HEK293 (cell line): ENCODE measurements around the gene SEMA4D.

Experiments
- CTCF ChIA-PET: fragments of 350-600 bp; formaldehyde crosslinking; extraction: SDS; loops from one replicate; lab custom pipeline; 2021; ENCODE audit warnings: antibody characterized with exemption; lab: Yijun Ruan, JAX
- POLR2A ChIA-PET: fragments of 300-600 bp; formaldehyde crosslinking; extraction: SDS; loops from one replicate; lab custom pipeline; 2020; ENCODE audit warnings: antibody characterized with exemption, inconsistent platforms; lab: Yijun Ruan, JAX
- H3K27ac ChIP-seq: fragments of 200-500 bp; sonication (Bioruptor generic); 2 replicates; pipeline ENCODE4 v1.5.1; 2014; ENCODE audit warnings: low read depth, low read length, control low read depth, inconsistent platforms; ENCODE audit errors: extremely low read depth
- H3K36me3 ChIP-seq, 2 experiments: fragments of 200-500 bp in 1 of 2; sonication (Bioruptor generic) in 1 of 2; 1 replicate in 1 of 2; 2 replicates in 1 of 2; pipeline ENCODE4 v1.5.1; 2014 to 2017; ENCODE audit warnings: inconsistent platforms in 2 of 2, low read length in 2 of 2; ENCODE audit not compliant: control insufficient read depth in 2 of 2, insufficient read depth in 1 of 2
- H3K4me1 ChIP-seq: fragments of 200-500 bp; sonication (Bioruptor generic); 2 replicates; pipeline ENCODE4 v1.5.1; 2014; ENCODE audit warnings: mild to moderate bottlenecking, low read length, inconsistent platforms; ENCODE audit not compliant: control insufficient read depth, insufficient read depth
- H3K4me3 ChIP-seq: 2 replicates; pipeline ENCODE4 v1.5.1; 2011; ENCODE audit warnings: low read depth, mild to moderate bottlenecking, control low read depth, low read length, moderate library complexity
- H3K9me3 ChIP-seq: fragments of 200-500 bp; sonication (Bioruptor generic); 2 replicates; pipeline ENCODE4 v1.5.1; 2014; ENCODE audit warnings: low read depth, low read length, inconsistent platforms; ENCODE audit not compliant: control insufficient read depth, insufficient read depth
- IKZF3 ChIP-seq: fragments of 450-650 bp; IDR thresholded peaks from 2 replicates; pipeline ENCODE4 v1.5.0; 2018; ENCODE audit warnings: missing biosample characterization, mild to moderate bottlenecking, missing genetic modification characterization, moderate library complexity
- OSR2 ChIP-seq: fragments of 450-650 bp; formaldehyde crosslinking; IDR thresholded peaks from 2 replicates; pipeline ENCODE4 v1.5.1; 2016; ENCODE audit warnings: missing biosample characterization, missing genetic modification characterization
- RBAK ChIP-seq: fragments of 450-650 bp; formaldehyde crosslinking; IDR thresholded peaks from 2 replicates; pipeline ENCODE4 v1.5.1; 2016; ENCODE audit warnings: missing biosample characterization, missing genetic modification characterization
- SETDB1 ChIP-seq: IDR thresholded peaks from one replicate; pipeline ENCODE4 v1.6.1; 2017; ENCODE audit warnings: mild to moderate bottlenecking, low read length, moderate library complexity, mixed read lengths; ENCODE audit not compliant: insufficient read length
- SP7 ChIP-seq: fragments of 450-650 bp; formaldehyde crosslinking; IDR thresholded peaks from 2 replicates; pipeline ENCODE4 v1.5.1; 2016; ENCODE audit warnings: missing biosample characterization, missing genetic modification characterization
- ZNF133 ChIP-seq: fragments of 450-650 bp; formaldehyde crosslinking; IDR thresholded peaks from 2 replicates; pipeline ENCODE4 v1.5.1; 2016; ENCODE audit warnings: missing biosample characterization, missing genetic modification characterization
- ZNF19 ChIP-seq: fragments of 450-650 bp; formaldehyde crosslinking; IDR thresholded peaks from 2 replicates; pipeline ENCODE4; 2016; ENCODE audit warnings: missing biosample characterization, missing genetic modification characterization, low read depth
- ZNF2 ChIP-seq: fragments of 450-650 bp; formaldehyde crosslinking; IDR thresholded peaks from 2 replicates; pipeline ENCODE4 v1.5.1; 2016; ENCODE audit warnings: missing biosample characterization, missing genetic modification characterization
- ZNF707 ChIP-seq: fragments of 450-650 bp; formaldehyde crosslinking; IDR thresholded peaks from 2 replicates; pipeline ENCODE4 v1.5.1; 2016; ENCODE audit warnings: missing biosample characterization, missing genetic modification characterization
- ZNF777 ChIP-seq: fragments of 450-650 bp; formaldehyde crosslinking; IDR thresholded peaks from 2 replicates; pipeline ENCODE4 v1.5.1; 2017; ENCODE audit warnings: missing biosample characterization, missing genetic modification characterization, borderline replicate concordance
- TF ChIP-seq, protein P1 (sequence below): fragments of 450-650 bp; formaldehyde crosslinking; IDR thresholded peaks from 2 replicates; pipeline ENCODE4 v1.5.1; 2016; ENCODE audit warnings: missing biosample characterization, missing genetic modification characterization
- TF ChIP-seq, protein P2 (sequence below): fragments of 450-650 bp; formaldehyde crosslinking; IDR thresholded peaks from 2 replicates; pipeline ENCODE4 v1.5.1; 2016; ENCODE audit warnings: missing biosample characterization, missing genetic modification characterization
- TF ChIP-seq, protein P3 (sequence below): fragments of 450-650 bp; IDR thresholded peaks from 2 replicates; pipeline ENCODE4 v1.5.1; 2018; ENCODE audit warnings: missing biosample characterization, missing genetic modification characterization
- TF ChIP-seq, protein P4 (sequence below): fragments of 450-650 bp; formaldehyde crosslinking; IDR thresholded peaks from 2 replicates; pipeline ENCODE4 v1.5.1; 2016; ENCODE audit warnings: missing biosample characterization, missing genetic modification characterization
- TF ChIP-seq, protein P5 (sequence below): fragments of 450-650 bp; formaldehyde crosslinking; IDR thresholded peaks from 2 replicates; pipeline ENCODE4 v1.5.1; 2016; ENCODE audit warnings: missing biosample characterization, missing genetic modification characterization
- TF ChIP-seq, protein P6 (sequence below): fragments of 450-650 bp; formaldehyde crosslinking; IDR thresholded peaks from 2 replicates; pipeline ENCODE4 v1.5.1; 2016; ENCODE audit warnings: missing biosample characterization, missing genetic modification characterization

SEMA4D gene

DNA sequence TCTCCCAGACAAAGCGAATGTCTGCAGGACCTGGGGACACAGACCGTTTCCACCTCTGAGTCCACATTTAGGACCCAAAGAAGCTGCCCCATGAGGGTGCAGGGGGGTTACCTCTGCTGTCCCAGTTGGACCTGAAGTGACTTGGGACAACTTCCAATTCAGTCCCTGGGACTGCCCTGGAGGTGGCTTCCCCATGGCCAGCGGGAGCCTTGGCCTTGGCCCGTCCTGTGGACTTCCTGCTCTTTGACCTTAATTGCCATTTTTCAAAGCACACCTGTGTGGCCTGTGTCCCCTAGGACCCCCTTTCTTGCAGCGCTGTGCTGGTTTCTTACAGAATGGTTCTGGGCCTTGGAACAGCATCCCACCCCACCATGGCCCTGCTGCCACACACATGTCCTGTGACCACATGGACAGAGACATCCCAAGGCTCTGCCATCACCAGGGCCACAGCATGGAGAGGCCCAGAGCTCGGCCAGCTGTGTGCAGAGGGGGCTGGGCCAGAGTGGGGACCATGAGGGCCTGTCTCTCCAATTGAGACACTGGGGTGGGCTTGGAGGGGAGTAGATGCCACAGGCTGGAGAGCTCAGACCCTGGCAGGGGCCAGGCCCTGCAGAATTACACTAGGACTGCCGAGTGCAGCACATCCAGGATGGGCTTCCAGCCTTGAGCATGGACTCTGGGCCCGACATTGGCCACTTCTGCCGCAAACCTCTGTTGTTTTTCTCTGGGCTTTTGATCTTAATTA, 133.8 kb downstream of the SEMA4D start:
- no peak overlapping the region for H3K4me3 ChIP-seq
- POLR2A ChIA-PET = no interaction called here

More for the DNA sequence above, 133.8 kb downstream of the SEMA4D start:
- TF ChIP-seq SP7 (tag by site-specific recombination) (no peak), IKZF3 (tag by site-specific recombination) (no peak), OSR2 (tag by site-specific recombination) (no peak), RBAK (no peak), ZNF777 (no peak), ZNF133 (tag by site-specific recombination) (no peak), SETDB1 (no peak), ZNF19 (tag by site-specific recombination) (no peak), ZNF707 (tag by site-specific recombination) (no peak), ZNF2 (no peak)
- TF ChIP-seq, protein P1, sequence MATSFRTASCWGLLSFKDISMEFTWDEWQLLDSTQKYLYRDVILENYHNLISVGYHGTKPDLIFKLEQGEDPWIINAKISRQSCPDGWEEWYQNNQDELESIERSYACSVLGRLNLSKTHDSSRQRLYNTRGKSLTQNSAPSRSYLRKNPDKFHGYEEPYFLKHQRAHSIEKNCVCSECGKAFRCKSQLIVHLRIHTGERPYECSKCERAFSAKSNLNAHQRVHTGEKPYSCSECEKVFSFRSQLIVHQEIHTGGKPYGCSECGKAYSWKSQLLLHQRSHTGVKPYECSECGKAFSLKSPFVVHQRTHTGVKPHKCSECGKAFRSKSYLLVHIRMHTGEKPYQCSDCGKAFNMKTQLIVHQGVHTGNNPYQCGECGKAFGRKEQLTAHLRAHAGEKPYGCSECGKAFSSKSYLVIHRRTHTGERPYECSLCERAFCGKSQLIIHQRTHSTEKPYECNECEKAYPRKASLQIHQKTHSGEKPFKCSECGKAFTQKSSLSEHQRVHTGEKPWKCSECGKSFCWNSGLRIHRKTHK = no peak
- TF ChIP-seq, protein P2, sequence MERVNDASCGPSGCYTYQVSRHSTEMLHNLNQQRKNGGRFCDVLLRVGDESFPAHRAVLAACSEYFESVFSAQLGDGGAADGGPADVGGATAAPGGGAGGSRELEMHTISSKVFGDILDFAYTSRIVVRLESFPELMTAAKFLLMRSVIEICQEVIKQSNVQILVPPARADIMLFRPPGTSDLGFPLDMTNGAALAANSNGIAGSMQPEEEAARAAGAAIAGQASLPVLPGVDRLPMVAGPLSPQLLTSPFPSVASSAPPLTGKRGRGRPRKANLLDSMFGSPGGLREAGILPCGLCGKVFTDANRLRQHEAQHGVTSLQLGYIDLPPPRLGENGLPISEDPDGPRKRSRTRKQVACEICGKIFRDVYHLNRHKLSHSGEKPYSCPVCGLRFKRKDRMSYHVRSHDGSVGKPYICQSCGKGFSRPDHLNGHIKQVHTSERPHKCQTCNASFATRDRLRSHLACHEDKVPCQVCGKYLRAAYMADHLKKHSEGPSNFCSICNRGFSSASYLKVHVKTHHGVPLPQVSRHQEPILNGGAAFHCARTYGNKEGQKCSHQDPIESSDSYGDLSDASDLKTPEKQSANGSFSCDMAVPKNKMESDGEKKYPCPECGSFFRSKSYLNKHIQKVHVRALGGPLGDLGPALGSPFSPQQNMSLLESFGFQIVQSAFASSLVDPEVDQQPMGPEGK (tag by site-specific recombination) = no peak
- TF ChIP-seq, protein P3, sequence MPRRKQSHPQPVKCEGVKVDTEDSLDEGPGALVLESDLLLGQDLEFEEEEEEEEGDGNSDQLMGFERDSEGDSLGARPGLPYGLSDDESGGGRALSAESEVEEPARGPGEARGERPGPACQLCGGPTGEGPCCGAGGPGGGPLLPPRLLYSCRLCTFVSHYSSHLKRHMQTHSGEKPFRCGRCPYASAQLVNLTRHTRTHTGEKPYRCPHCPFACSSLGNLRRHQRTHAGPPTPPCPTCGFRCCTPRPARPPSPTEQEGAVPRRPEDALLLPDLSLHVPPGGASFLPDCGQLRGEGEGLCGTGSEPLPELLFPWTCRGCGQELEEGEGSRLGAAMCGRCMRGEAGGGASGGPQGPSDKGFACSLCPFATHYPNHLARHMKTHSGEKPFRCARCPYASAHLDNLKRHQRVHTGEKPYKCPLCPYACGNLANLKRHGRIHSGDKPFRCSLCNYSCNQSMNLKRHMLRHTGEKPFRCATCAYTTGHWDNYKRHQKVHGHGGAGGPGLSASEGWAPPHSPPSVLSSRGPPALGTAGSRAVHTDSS (tag by site-specific recombination) = no peak
- TF ChIP-seq, protein P4, sequence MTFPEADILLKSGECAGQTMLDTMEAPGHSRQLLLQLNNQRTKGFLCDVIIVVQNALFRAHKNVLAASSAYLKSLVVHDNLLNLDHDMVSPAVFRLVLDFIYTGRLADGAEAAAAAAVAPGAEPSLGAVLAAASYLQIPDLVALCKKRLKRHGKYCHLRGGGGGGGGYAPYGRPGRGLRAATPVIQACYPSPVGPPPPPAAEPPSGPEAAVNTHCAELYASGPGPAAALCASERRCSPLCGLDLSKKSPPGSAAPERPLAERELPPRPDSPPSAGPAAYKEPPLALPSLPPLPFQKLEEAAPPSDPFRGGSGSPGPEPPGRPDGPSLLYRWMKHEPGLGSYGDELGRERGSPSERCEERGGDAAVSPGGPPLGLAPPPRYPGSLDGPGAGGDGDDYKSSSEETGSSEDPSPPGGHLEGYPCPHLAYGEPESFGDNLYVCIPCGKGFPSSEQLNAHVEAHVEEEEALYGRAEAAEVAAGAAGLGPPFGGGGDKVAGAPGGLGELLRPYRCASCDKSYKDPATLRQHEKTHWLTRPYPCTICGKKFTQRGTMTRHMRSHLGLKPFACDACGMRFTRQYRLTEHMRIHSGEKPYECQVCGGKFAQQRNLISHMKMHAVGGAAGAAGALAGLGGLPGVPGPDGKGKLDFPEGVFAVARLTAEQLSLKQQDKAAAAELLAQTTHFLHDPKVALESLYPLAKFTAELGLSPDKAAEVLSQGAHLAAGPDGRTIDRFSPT (tag by site-specific recombination) = no peak
- TF ChIP-seq, protein P5, sequence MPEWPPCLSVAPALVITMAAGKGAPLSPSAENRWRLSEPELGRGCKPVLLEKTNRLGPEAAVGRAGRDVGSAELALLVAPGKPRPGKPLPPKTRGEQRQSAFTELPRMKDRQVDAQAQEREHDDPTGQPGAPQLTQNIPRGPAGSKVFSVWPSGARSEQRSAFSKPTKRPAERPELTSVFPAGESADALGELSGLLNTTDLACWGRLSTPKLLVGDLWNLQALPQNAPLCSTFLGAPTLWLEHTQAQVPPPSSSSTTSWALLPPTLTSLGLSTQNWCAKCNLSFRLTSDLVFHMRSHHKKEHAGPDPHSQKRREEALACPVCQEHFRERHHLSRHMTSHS (tag by site-specific recombination) = no peak
- TF ChIP-seq, protein P6, sequence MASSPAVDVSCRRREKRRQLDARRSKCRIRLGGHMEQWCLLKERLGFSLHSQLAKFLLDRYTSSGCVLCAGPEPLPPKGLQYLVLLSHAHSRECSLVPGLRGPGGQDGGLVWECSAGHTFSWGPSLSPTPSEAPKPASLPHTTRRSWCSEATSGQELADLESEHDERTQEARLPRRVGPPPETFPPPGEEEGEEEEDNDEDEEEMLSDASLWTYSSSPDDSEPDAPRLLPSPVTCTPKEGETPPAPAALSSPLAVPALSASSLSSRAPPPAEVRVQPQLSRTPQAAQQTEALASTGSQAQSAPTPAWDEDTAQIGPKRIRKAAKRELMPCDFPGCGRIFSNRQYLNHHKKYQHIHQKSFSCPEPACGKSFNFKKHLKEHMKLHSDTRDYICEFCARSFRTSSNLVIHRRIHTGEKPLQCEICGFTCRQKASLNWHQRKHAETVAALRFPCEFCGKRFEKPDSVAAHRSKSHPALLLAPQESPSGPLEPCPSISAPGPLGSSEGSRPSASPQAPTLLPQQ = no peak
- peaks cover 0 to 40% of the 10 kb centered on the region in 2 experiments; a peak in 1 of 3 replicates for H3K36me3 ChIP-seq
- no peaks in the 10 kb centered on the region for H3K9me3 ChIP-seq
- H3K27ac ChIP-seq = no peak overlapping the region
- no peaks in the 10 kb centered on the region for H3K4me1 ChIP-seq
- CTCF ChIA-PET = interaction anchor here (1.3 kb wide), 1 partner anchor 185 kb away, joined by 6 read pairs; no protein-coding TSS in a partner anchor
